ENCODE measurements around the gene SORCS2. TPM values are rescaled to one million over a fixed set of nuclear protein-coding genes. Genes with fewer than 3 reads are reported as not detected.

The SORCS2 gene
- total RNA-seq, 1 donor from 2014 or later = not detected

GRCh38 chr4:7521666-7522065 is 329.3 kb downstream of the SORCS2 start:
- Mint-ChIP-seq H3K4me3 (no peak overlapping the region), H3K36me3 (ENCODE audit: low read depth) (no peaks in the 10 kb centered on the region), H3K9me3 (no peaks in the 10 kb centered on the region), H3K27me3 (peaks cover 4% of the 10 kb centered on the region), H3K27ac (no peak overlapping the region), H3K4me1 (no peaks in the 10 kb centered on the region)
- DNase-seq = no peak
- no peak for TF ChIP-seq CTCF (IDR thresholded peaks at IDR 0.05)
- intact Hi-C loops (cut with micrococcal nuclease) = no loop called here
- no peak for ATAC-seq (ENCODE audit: low read depth)
- ChIA-PET CTCF (no interaction called here), POLR2A (no interaction called here)

- Mint-ChIP-seq H3K36me3 (ENCODE audit: low read depth) (no peaks in the 10 kb centered on the region), H3K9me3 (no peaks in the 10 kb centered on the region), H3K27ac (no peak overlapping the region), H3K27me3 (peaks cover 4% of the 10 kb centered on the region), H3K4me1 (no peaks in the 10 kb centered on the region), H3K4me3 (no peak overlapping the region)
- no peak for ATAC-seq (ENCODE audit: low read depth)
- TF ChIP-seq CTCF (IDR thresholded peaks at IDR 0.05) = no peak
- ChIA-PET POLR2A (no interaction called here), CTCF (no interaction called here)
- intact Hi-C loops (cut with micrococcal nuclease) = no loop called here
- DNase-seq = no peak
Measured at GRCh38 chr4:7522452-7523220, 330.3 kb downstream of the SORCS2 start.

- no peak for TF ChIP-seq CTCF (IDR thresholded peaks at IDR 0.05)
- DNase-seq (no peak), ATAC-seq (ENCODE audit: low read depth) (no peak)
- Mint-ChIP-seq H3K4me3 (no peak overlapping the region), H3K9me3 (no peaks in the 10 kb centered on the region), H3K4me1 (no peaks in the 10 kb centered on the region), H3K27ac (no peak overlapping the region), H3K27me3 (peaks cover 6% of the 10 kb centered on the region), H3K36me3 (ENCODE audit: low read depth) (no peaks in the 10 kb centered on the region)
- ChIA-PET CTCF (no interaction called here), POLR2A (no interaction called here)
- intact Hi-C loops (cut with micrococcal nuclease) = no loop called here
Measured at GRCh38 chr4:7523526-7523925, 331.2 kb downstream of the SORCS2 start.

- CTCF ChIA-PET = no interaction called here
- H3K27me3 Mint-ChIP-seq = peaks cover 6% of the 10 kb centered on the region
Measured at GRCh38 chr4:7524064-7524682, 331.8 kb downstream of the SORCS2 start.

More at GRCh38 chr4:7524064-7524682, 331.8 kb downstream of the SORCS2 start:
- Mint-ChIP-seq H3K36me3 (ENCODE audit: low read depth) (no peaks in the 10 kb centered on the region), H3K9me3 (no peaks in the 10 kb centered on the region), H3K4me1 (no peaks in the 10 kb centered on the region), H3K4me3 (no peak overlapping the region), H3K27ac (no peak overlapping the region)
- intact Hi-C loops (cut with micrococcal nuclease) = no loop called here
- ATAC-seq (ENCODE audit: low read depth) = no peak
- no peak for TF ChIP-seq CTCF (IDR thresholded peaks at IDR 0.05)
- DNase-seq = no peak
- POLR2A ChIA-PET = no interaction called here

All from activated B cell treated with CpG ODN at 0.5 μM for 24 hours (primary cell).